SU-DHL-6 (cell line): ENCODE results near the gene TMEM39A.

Source experiments
- CTCF ChIP-seq: fragments of 200-600 bp; sonication (generic); IDR thresholded peaks from one replicate; pipeline ENCODE4 v1.5.1; 2017; ENCODE audit warnings: antibody characterized with exemption, mild to moderate bottlenecking, low read length, moderate library complexity; ENCODE audit not compliant: insufficient read depth, poor library complexity, severe bottlenecking
- EZH2phosphoT487 ChIP-seq: fragments of 200-600 bp; sonication (generic), shearing (Covaris generic); conservative IDR thresholded peaks from 2 replicates; pipeline ENCODE4 v1.6.1; 2018; ENCODE audit warnings: mild to moderate bottlenecking, antibody characterized with exemption, low read length, moderate library complexity, mixed read lengths

- no peak for TF ChIP-seq CTCF
- no peak for TF ChIP-seq EZH2phosphoT487
These were observed 43.2 kb upstream of the TMEM39A start for GRCh38 chr3:119506631-119507030.
